ENCODE data around the gene TPSAB1.
"Not testable (repeated sequence)": the region's sequence is repeated elsewhere in the genome, so short reads cannot be mapped to it uniquely, and the experiment has no call there.

Gene TPSAB1

GRCh38 chr16:1224558-1224957 is 15.9 kb upstream of the TPSAB1 start:
- Mint-ChIP-seq H3K9me3 (no peaks in the 10 kb centered on the region), H3K36me3 (no peaks in the 10 kb centered on the region), H3K4me1 (no peaks in the 10 kb centered on the region), H3K27ac (no peak overlapping the region), H3K27me3 (peaks cover 9% of the 10 kb centered on the region), H3K4me3 (no peak overlapping the region)
- ATAC-seq (ENCODE audit: low read depth) (no peak), DNase-seq (ENCODE audit: low spot score in 2 of 2) (no peak)

DNA sequence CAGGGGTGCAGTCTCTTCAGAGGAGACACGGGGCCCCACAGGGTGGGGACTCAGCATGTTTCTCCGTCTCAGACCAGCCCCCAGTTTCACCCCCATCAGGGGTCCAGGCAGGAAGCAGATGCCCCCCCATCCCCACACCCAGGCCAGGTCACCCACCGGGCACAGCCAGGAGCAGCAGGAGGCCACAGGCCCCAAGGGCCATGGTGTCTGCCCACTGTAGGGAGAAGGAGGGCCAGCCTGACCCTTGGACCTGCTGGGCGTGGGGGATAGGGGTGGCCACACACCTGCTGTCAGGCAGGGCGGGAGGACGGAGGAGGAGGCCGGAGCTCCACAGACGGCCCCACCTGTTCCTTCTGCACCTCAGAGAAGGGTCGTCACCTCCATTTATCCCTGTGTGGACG is 15.5 kb upstream of the TPSAB1 start, which contains the start of gene TPSG1:
TSS of gene TPSG1 (minus strand) at position 218 of the 401 bp plus-strand sequence. CDS start at position 202, 16 bp downstream.
- no peaks in the 10 kb centered on the region for H3K36me3 Mint-ChIP-seq
- no peaks in the 10 kb centered on the region for H3K9me3 Mint-ChIP-seq
- H3K27ac Mint-ChIP-seq, result no peak within 1 kb of the TSS
- H3K4me3 Mint-ChIP-seq, result no peak within 1 kb of the TSS
- DNase-seq (ENCODE audit: low spot score in 2 of 2), result no peak
- H3K27me3 Mint-ChIP-seq, result peaks cover 9% of the 10 kb centered on the region
- ATAC-seq (ENCODE audit: low read depth), result no peak
- no peaks in the 10 kb centered on the region for H3K4me1 Mint-ChIP-seq

GRCh38 chr16:1225728-1226311 is 14.7 kb upstream of the TPSAB1 start:
- H3K9me3 Mint-ChIP-seq; H3K27me3 Mint-ChIP-seq; H3K36me3 Mint-ChIP-seq; DNase-seq (ENCODE audit: low spot score in 2 of 2); H3K4me3 Mint-ChIP-seq; H3K27ac Mint-ChIP-seq; H3K4me1 Mint-ChIP-seq; ATAC-seq (ENCODE audit: low read depth): not testable (repeated sequence)

DNA sequence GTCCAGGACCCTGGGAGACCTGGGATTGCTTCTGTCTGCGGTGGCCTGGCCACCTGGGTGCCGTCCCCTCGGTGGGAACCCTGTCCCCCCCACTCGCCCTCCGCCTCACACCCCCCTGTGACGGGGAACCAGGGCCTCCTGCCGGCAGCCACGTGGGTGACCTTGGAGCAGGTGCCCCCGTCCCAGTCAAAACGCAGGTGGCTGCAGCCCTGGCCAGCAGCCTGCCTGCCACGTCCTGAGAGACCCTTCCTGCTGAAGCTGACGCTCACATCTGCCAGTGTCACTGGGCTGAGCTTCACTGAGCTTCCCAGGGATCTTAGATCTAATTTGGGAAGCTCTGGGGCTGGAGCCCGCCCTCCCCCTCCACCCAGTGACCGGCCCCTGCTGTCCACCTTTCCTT is 13.8 kb upstream of the TPSAB1 start:
- DNase-seq (ENCODE audit: low spot score in 2 of 2); ATAC-seq (ENCODE audit: low read depth); H3K36me3 Mint-ChIP-seq; H3K9me3 Mint-ChIP-seq; H3K27me3 Mint-ChIP-seq; H3K4me3 Mint-ChIP-seq; H3K4me1 Mint-ChIP-seq; H3K27ac Mint-ChIP-seq: not testable (repeated sequence)

DNA sequence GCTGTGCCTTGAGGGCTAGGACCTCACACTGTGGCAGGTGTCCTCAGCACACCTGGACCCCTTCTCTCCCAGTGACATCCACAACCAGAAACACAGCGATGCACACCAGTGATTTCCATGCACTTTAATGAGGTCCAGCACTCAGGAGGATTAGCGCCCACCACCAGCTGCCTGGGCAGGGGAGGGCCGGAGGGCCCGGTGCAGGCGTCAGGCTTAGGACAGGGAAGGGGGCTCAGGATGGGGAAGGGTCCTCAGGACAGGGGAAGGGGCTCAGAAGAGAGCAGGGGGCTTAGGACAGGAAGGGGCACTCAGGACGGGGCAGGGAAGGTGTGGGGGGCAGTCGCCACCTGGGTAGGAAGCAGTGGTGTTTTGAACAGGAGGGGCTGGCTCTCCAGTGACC is 12.3 kb upstream of the TPSAB1 start:
- not testable (repeated sequence) for DNase-seq (ENCODE audit: low spot score in 2 of 2); H3K36me3 Mint-ChIP-seq; H3K27ac Mint-ChIP-seq; ATAC-seq (ENCODE audit: low read depth); H3K9me3 Mint-ChIP-seq; H3K27me3 Mint-ChIP-seq; H3K4me3 Mint-ChIP-seq; H3K4me1 Mint-ChIP-seq

DNA sequence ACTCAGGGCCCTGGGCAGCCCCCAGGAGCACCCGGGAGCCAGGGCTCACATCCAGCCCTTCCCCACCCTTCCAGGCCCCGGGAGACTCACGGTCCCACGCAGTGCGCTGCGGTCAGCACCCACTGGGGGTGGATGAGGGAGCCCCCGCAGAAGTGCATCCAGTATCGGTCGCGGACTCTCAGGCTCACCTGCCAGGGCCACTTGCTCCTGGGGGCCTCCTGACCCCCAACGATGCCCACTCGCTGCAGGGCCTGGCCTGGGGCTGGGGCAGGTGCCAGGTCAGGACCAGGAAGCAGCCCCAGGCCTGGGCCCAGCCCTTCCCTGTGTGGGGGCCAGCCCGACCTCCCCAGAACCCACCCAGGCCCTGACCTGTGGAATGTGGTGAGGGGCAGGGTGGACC is 11.0 kb upstream of the TPSAB1 start:
- H3K9me3 Mint-ChIP-seq; H3K4me3 Mint-ChIP-seq; H3K36me3 Mint-ChIP-seq; ATAC-seq (ENCODE audit: low read depth); H3K4me1 Mint-ChIP-seq; DNase-seq (ENCODE audit: low spot score in 2 of 2); H3K27me3 Mint-ChIP-seq; H3K27ac Mint-ChIP-seq: not testable (repeated sequence)

- H3K27ac Mint-ChIP-seq; DNase-seq (ENCODE audit: low spot score in 2 of 2); H3K4me3 Mint-ChIP-seq; H3K36me3 Mint-ChIP-seq; ATAC-seq (ENCODE audit: low read depth); H3K9me3 Mint-ChIP-seq; H3K4me1 Mint-ChIP-seq; H3K27me3 Mint-ChIP-seq: not testable (repeated sequence)
These were observed 10.4 kb upstream of the TPSAB1 start, which contains the start of gene TPSB2 for GRCh38 chr16:1230084-1230470. TSS of gene TPSB2 (minus strand) at chr16:1230184. CDS start at chr16:1229951, 233 bp downstream.

- DNase-seq (ENCODE audit: low spot score in 2 of 2); H3K36me3 Mint-ChIP-seq; H3K27ac Mint-ChIP-seq; H3K27me3 Mint-ChIP-seq; ATAC-seq (ENCODE audit: low read depth); H3K9me3 Mint-ChIP-seq; H3K4me1 Mint-ChIP-seq; H3K4me3 Mint-ChIP-seq: not testable (repeated sequence)
These were observed 9.9 kb upstream of the TPSAB1 start for GRCh38 chr16:1230471-1231212.

- not testable (repeated sequence) for H3K4me3 Mint-ChIP-seq; H3K36me3 Mint-ChIP-seq; H3K27ac Mint-ChIP-seq; H3K4me1 Mint-ChIP-seq; DNase-seq (ENCODE audit: low spot score in 2 of 2); H3K9me3 Mint-ChIP-seq; H3K27me3 Mint-ChIP-seq; ATAC-seq (ENCODE audit: low read depth)
These were observed 9.2 kb upstream of the TPSAB1 start for GRCh38 chr16:1231301-1231700.

GRCh38 chr16:1232049-1232748 is 8.3 kb upstream of the TPSAB1 start:
- not testable (repeated sequence) for H3K4me1 Mint-ChIP-seq; ATAC-seq (ENCODE audit: low read depth); H3K27me3 Mint-ChIP-seq; DNase-seq (ENCODE audit: low spot score in 2 of 2); H3K27ac Mint-ChIP-seq; H3K4me3 Mint-ChIP-seq; H3K9me3 Mint-ChIP-seq; H3K36me3 Mint-ChIP-seq

DNA sequence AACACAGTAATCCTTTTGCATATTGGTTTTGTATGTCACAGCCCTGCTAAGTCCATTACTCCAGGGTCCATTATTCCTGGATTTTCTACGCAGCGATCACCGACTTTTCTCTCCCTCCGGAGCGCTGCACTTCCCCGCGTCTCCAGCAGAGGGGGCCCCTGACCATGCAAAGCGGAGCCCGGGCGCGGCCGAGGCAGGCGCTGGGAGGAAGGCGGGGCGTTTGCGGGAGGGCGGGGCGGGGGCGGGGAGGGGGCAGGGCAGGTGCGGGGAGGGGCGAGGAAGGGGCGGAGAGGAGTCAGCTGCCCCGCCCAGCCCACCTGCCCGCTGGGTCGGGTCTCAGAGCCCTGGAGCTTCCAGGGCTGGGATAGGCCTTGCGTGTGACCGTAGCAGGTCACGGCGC is 3.8 kb upstream of the TPSAB1 start:
- peak; percentile 79 for ATAC-seq (ENCODE audit: low read depth)
- H3K4me3 Mint-ChIP-seq; H3K27me3 Mint-ChIP-seq; H3K9me3 Mint-ChIP-seq; H3K36me3 Mint-ChIP-seq; H3K27ac Mint-ChIP-seq; H3K4me1 Mint-ChIP-seq; DNase-seq (ENCODE audit: low spot score in 2 of 2): not testable (repeated sequence)

DNA sequence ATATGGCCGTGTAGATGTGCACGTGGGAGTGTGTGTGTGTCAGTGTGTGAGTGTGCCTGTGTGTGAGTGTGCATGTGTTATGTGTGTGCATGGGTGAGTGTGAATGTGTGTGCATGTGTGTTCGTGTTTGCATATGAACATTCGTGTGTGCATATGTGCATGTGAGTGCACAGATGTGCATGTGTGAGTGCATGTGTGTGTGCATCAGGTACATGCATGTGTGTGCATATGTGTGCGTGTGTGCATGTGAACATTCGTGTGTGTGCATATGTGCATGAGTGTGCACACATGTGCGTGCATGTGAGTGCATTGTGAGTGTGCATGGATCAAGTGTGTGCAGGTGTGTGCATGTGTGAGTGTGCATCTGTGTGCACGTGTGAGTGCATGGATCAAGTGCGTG is 2.5 kb upstream of the TPSAB1 start:
- ATAC-seq (ENCODE audit: low read depth) (no peak), DNase-seq (ENCODE audit: low spot score in 2 of 2) (no peak)
- H3K9me3 Mint-ChIP-seq, result no peaks in the 10 kb centered on the region
- no peak overlapping the region for H3K4me3 Mint-ChIP-seq
- H3K27ac Mint-ChIP-seq, result no peak overlapping the region
- peaks cover 5% of the 10 kb centered on the region for H3K4me1 Mint-ChIP-seq
- H3K36me3 Mint-ChIP-seq, result no peaks in the 10 kb centered on the region
- H3K27me3 Mint-ChIP-seq, result peaks cover 2% of the 10 kb centered on the region

- H3K27me3 Mint-ChIP-seq; H3K9me3 Mint-ChIP-seq; H3K27ac Mint-ChIP-seq; H3K36me3 Mint-ChIP-seq; ATAC-seq (ENCODE audit: low read depth); DNase-seq (ENCODE audit: low spot score in 2 of 2); H3K4me1 Mint-ChIP-seq; H3K4me3 Mint-ChIP-seq: not testable (repeated sequence)
These were observed 1.6 kb upstream of the TPSAB1 start for GRCh38 chr16:1238909-1239308.

DNA sequence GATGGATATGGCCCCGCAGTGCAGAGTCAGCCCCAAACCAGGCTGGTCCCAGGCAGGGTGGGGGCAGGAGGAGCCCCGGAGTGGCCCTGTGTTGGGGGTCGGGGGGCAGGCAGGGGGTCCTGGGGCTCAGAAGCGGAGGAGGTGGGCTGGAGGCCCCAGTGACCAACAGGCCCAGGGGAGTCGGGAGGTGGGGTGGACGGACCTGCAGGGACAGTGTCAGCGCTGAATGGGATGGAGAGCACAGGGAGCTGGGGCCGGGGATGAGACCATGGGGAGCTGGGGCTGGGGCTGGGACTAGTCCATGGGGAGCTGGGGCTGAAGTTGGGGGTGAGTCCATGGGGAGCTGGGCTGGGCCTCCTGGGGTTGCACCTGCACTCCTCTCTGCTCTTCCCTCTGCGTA is 930 bp upstream of the TPSAB1 start:
- H3K4me1 Mint-ChIP-seq; DNase-seq (ENCODE audit: low spot score in 2 of 2); ATAC-seq (ENCODE audit: low read depth); H3K27ac Mint-ChIP-seq; H3K4me3 Mint-ChIP-seq; H3K9me3 Mint-ChIP-seq; H3K27me3 Mint-ChIP-seq; H3K36me3 Mint-ChIP-seq: not testable (repeated sequence)
